ENCODE measurements around the gene HSPB6.
"Not testable (repeated sequence)": the region's sequence is repeated elsewhere in the genome, so short reads cannot be mapped to it uniquely, and the experiment has no call there.

The HSPB6 gene

GRCh38 chr19:35785339-35785627, 28.5 kb upstream of the HSPB6 start:
- DNase-seq, result no peak

DNA sequence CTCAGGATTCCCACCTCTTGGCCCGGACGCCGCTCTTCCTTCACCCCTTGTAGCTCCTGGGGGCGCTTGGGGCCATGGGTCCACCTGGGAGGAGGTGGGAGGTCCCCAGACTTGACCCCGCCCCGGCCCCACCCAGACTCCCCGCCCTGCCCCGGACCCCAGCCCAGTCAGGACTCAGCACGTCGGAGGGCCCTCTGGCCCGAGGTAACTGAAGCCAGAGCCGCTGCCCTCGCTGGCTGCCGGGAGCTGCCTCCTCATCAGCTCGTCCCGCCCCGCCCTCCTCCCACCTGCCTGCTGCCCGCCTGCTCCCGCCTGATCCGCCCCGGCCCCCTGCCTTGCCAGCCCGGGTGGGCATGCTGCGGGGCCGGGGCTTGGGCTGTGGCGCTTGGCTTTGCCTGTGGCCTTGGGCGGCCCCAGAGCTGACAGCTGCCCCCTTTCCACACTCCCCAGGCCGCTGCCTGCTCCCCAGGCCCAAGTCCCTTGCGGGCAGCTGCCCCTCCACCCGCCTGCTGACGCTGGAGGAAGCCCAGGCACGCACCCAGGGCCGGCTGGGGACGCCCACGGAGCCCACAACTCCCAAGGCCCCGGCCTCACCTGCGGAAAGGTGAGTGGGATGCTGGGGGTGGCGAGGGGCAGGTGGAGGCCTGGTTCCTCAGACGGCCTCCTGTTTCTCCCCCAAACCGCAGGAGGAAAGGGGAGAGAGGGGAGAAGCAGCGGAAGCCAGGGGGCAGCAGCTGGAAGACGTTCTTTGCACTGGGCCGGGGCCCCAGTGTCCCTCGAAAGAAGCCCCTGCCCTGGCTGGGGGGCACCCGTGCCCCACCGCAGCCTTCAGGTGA, 27.9 kb upstream of the HSPB6 start:
- DNase-seq, result no peak

DNA sequence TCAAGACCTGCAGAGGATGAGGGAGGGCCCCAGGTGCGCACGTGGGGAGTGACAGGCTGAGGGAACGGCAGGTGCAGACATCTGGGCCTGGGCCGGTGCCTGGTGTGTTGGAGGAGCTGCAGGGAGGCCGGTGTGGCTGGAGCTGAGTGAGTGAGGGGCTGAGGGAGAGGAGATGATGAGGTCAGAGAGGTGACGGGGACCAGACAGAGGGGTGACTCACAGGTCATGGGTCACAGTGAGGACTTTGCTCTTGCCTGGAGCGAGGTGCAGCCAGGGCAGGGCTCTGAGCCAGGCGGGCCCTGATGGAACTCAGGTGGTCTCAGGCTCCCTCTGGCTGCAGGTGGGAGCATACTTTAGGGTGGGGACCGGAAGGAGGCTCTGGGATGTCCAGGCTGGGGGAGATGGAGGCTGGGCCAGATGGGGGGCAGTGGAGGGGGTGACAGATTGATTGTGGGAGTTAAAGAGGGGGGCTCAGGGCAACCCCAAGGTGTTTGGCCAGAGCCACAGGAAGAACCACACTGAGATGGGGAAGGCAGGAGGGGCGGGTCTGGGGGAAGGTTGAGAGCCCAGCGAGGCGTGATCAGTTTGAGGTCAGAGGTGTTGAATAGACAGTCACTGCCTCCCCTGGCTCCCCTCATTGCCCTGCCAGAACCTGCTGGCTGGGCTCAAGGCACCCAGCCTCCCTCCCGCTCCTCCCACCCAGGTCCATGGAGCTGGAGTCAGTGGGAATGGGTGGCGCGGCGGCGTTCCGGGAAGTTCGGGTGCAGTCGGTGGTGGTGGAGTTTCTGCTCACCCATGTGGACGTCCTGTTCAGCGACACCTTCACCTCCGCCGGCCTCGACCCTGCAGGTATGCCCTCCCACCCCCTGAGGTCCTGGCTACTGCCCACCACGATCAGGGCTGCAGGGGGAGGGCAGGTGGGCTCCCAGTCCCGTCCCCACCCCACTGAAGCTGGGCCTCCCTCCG, 26.9 kb upstream of the HSPB6 start:
- no peak for DNase-seq

GRCh38 chr19:35782589-35782988, 25.8 kb upstream of the HSPB6 start:
- DNase-seq, result no peak

DNA sequence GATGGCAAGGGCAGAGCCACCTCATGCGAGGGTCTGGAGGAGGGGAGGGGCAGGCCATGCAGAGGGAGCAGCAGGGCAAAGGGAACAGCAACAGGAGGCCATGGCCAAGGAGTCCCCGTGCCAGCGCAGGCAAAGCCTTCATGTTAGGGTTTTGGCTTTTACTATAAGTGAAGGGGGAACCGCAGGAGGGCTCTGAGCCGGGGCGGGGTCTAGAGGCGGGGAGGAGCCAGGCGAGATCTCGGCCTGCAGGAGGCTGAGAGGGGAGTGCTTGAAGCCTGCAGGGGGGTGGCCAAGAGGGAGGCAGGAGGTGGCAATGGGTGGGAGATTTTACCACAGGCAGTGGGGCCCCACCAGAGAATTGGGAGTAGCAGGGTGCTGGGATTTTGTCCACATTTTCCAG, 24.8 kb upstream of the HSPB6 start:
- no peak for DNase-seq

DNA sequence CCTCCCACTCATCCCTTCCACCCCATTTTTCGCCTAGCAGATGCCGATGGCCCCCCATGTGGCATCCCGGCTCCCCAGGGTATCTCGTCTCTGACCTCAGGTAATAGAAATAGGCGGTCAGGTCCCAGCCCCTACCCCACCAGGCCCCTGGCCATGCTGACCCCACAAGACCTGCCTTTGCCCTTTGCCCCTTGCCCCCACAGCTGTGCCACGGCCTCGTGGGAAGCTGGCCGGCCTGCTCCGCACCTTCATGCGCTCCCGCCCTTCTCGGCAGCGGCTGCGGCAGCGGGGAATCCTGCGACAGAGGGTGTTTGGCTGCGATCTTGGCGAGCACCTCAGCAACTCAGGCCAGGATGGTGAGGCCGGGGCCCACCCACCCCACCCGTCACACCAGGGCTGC, 23.9 kb upstream of the HSPB6 start:
- DNase-seq, result no peak

GRCh38 chr19:35780058-35780457, 23.2 kb upstream of the HSPB6 start:
- no peak for DNase-seq

DNA sequence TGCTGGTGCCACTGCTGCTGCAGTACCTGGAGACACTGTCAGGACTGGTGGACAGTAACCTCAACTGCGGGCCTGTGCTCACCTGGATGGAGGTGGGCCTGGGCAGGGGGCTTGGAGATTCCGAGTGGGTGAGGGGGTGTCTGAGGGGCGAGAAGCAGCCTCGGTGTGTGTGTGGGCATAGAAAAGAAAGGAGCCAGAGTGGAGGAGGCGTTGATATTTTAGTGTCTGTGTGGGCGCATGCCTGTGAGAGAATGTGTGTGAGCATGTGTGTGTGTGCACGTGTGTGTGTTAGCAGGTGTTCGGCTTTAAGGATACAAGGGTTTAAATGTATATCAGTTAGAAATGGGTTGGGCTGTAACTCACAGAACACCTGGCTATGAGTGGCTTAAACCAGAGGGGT, 22.2 kb upstream of the HSPB6 start:
- DNase-seq, result no peak

GRCh38 chr19:35777961-35778360, 21.1 kb upstream of the HSPB6 start:
- DNase-seq, result no peak

DNA sequence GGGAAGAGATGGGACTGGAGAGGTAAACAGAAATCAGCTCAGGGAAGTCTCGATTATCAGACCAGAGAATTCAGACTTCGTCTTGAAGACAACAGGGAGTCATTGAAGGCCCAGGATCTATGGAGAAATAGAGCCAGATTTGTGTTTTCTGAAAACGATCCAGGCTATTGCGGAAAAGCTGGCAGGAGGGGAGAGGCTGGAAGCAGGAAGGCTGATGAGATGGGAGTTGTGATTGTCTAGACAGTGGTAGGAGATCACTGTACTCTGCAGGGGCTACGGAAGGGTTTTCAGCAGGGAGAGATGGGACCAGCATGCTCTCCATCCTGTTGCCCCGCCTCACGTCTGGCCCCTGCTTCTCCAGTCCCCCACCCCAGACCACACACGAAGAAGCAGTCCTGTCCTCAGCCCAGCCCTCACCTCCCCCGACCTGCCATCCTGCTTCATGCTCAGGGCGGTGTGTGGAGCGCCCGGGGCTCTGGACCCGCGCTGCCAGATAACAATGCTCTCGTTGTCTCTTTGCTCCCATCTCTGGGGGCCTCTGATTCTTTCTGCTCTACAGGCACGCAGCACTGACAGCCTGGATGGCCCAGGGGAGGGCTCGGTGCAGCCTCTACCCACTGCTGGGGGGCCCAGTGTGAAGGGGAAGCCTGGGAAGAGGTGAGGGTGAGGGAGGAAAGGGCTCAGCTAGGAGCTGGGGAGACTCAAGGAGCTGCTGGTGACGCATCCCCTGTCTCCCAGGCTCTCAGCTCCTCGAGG, 20.4 kb upstream of the HSPB6 start:
- DNase-seq, result peak in 8 of 14 donors; percentile 12 to 52 (median 36)

DNA sequence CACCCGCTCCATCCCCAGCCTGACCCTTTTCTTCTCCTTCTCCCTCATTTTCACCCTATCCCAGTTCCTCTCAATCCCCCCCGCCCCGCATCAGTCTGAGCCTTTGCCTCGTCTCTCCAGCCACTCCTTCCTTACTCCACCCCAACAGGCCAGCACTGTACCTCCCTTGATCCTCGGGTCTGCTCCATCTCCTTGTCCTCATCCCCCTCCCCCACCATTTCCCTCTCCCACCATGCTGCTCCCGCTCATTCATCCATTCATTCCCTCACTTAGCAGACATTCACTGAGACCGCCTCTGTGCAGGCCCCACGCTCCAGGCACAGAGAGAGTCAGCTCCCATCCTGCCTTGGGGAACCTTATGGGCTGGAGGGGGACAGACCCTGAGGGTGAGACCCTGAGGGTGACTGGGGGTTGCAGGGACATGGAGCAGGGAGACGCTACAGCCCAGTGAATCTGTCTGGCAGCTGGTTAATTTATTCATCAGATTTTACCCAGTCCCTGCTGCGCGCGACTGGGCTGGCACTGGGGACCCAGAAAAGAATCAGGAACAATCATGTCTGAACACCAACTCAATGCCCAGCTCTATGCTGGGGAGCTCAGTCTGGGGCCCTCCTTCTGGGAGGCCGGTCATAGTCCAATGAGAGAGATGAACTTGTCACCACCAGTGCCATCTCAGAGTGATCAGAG, 19.4 kb upstream of the HSPB6 start:
- DNase-seq, result peak in 4 of 14 donors; percentile 8 to 31 (median 20)

DNA sequence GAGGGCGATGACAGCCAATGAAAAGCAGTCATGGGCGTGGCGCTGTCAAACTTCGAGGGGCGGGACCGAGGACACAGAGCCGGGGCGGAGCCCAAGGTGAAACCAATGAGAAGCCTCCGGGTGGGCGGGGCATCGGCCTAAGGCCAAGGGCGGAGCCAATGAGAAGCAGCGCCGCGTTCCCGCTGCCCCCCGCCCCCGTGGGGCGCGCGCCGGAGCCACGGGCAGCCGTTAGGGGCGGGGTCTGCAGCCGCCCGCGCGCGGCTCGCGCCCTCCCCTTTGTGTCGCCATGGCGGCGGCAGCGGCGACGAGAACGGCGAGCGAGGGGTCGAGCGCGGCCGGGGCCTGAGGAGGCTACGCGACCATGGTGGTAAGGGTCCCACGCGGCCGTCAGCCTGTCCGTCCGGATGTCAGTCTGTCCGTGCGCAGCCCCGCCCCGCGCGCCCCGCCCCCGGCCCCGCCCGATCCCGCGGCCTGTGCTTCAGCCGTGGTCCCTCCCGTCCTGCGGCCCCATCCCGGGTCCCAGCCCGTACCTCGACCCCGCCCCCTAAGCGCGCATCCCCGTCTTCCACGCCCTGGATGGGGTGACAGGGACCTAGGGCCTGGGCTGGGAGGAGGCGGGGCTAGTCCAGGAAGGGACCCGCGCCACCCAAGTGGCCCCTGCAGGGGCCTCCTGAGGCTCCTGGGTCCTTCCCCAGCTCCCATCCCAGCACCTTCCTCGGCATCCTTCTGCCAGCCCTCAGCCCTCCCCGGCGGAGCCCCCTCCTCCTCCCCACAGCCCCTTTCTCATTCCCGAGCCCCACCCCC, 18.7 kb upstream of the HSPB6 start, which contains the start of gene ARHGAP33:
Gene ARHGAP33, plus strand, starts transcription at position 267 of the 804 bp plus-strand sequence. Its CDS starts 95 bp downstream, at position 362.
- peak; percentile 41 to 95 (median 92) for DNase-seq

- DNase-seq, result no peak
Measured at GRCh38 chr19:35775046-35775297, 18.1 kb upstream of the HSPB6 start.

GRCh38 chr19:35774274-35775045, 17.6 kb upstream of the HSPB6 start:
- no peak for DNase-seq

DNA sequence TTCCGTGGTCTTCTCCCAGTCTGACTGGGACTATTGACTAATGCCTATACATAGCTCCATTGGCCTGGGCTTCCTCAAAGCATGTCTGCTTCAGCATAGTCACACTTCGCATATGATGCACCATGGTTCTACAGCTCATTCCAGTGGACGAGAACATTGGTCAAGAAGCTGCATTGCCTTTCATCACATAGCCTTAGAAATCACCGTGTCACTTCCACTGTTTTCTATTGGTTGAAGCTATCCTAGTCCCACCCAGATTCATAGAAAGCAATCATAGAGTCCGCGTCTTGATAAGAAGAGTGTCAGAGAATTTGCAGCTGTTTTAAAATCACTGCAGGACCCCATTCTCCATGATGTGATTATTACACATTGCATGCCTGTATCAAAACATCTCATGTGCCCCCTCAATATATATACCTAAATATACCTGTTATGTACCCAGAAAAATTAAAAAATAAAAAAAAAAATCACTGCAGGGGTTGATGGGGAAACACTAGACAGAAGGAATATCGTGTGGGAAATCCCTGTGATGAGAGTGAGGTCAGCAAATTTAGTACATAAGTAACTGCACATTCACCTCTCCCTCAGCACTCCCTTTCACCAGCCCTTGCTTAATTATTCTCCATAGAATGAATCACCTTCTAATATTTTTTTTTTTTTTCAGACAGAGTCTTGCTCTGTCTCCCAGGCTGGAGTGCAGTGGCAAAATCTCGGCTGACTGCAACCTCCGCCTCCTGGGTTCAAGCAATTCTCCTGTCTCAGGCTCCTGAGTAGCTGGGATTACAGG, 16.4 kb upstream of the HSPB6 start:
- no peak for DNase-seq

- DNase-seq, result not testable (repeated sequence)
Measured at GRCh38 chr19:35772362-35772761, 15.5 kb upstream of the HSPB6 start.

DNA sequence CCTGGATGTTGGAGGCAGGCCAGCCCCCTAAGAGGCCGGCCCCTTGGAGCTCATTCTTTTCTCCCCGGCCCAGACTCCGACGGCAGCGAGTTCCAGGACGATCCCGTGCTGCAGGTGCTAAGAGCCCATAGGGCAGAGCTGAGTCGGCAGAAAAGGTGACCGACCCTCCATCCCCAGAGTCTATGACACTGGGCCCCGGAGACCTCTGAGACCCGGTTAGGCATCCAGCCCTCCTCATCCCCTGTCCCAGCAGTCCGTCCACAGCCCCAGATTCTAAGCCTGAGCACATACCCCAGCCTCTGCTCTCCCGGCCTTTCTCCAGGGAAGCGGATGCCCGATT, 11.2 kb upstream of the HSPB6 start:
- DNase-seq, result no peak

- DNase-seq, result no peak
Measured at GRCh38 chr19:35767288-35768081, 10.7 kb upstream of the HSPB6 start.

DNA sequence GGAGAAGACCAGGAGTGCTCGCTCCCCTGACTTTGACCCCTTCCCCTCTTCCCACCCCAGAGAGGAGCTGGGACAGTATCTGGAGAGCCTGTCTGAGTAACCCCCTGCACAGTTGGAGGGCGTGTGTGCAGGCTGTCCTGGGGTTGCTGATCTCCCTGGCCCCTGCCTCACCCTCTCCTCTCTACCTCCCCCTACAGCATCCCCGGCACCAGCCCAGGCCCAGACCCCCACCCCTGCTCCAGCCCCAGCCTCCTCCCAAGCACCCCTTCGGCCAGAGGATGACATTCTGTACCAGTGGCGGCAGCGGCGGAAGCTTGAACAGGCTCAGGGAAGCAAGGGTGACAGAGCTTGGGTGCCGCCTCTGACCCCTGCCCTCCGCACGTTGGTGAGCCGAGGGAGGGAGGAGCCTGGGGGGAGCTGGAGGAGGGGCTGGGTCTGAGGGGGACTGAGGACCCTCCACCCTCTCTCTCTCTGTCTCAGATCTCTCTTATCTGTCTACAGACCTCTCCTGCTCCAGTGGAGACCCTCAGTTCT, 9.8 kb upstream of the HSPB6 start:
- DNase-seq, result no peak
